ENCODE results near the gene ADCY1.

DNA sequence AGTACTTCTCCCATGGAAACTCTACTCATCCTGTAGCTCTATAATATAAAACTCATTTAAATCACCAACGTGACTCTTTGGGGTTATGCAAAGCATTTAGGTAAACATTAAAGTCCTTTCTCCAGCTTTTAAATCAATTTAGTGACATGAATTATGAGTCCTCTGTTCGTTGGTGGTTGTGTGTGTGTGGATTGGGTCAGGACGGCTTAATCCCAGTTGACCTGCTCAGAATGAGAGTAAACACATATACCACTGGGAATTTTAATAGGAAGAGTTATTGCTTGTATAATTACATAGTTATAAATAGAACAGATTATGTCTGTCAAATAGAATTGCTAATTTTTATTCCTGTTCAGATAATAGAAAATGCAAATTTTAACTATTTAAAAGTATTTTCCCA, 30.7 kb upstream of the ADCY1 start:
- TF ChIP-seq, protein P1, sequence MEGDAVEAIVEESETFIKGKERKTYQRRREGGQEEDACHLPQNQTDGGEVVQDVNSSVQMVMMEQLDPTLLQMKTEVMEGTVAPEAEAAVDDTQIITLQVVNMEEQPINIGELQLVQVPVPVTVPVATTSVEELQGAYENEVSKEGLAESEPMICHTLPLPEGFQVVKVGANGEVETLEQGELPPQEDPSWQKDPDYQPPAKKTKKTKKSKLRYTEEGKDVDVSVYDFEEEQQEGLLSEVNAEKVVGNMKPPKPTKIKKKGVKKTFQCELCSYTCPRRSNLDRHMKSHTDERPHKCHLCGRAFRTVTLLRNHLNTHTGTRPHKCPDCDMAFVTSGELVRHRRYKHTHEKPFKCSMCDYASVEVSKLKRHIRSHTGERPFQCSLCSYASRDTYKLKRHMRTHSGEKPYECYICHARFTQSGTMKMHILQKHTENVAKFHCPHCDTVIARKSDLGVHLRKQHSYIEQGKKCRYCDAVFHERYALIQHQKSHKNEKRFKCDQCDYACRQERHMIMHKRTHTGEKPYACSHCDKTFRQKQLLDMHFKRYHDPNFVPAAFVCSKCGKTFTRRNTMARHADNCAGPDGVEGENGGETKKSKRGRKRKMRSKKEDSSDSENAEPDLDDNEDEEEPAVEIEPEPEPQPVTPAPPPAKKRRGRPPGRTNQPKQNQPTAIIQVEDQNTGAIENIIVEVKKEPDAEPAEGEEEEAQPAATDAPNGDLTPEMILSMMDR (conservative IDR thresholded peaks at IDR 0.05) = no peak
- no peak for TF ChIP-seq EZH2 (IDR thresholded peaks at IDR 0.05; ENCODE audit: low read depth)
